Liver (tissue), 3 donors: ENCODE data around the gene ASXL2.

ENCODE experiments used
- ATF3 ChIP-seq: IDR thresholded peaks from 2 replicates; pipeline ENCODE4 v1.6.1; 2016; ENCODE audit warnings: antibody characterized with exemption
- CTCF ChIP-seq: fragments of 150-350 bp; IDR thresholded peaks from 2 replicates; pipeline ENCODE4 v1.5.1; 2017; ENCODE audit warnings: improper control_type of control experiment, low read depth, low read length; ENCODE audit not compliant: missing input control
- GABPA ChIP-seq, 2 donors: IDR thresholded peaks in 1 of 2; conservative IDR thresholded peaks in 1 of 2; 2 replicates each; pipeline ENCODE4 v1.6.1; 2016; ENCODE audit warnings: antibody characterized with exemption in 2 of 2, mild to moderate bottlenecking in 1 of 2, moderate library complexity in 1 of 2
- MAX ChIP-seq: IDR thresholded peaks from 2 replicates; pipeline ENCODE4 v1.6.1; 2016; ENCODE audit warnings: antibody characterized with exemption
- RAD21 ChIP-seq, 2 donors: IDR thresholded peaks; 2 replicates each; pipeline ENCODE4 v1.6.1; 2016; ENCODE audit warnings: antibody characterized with exemption in 2 of 2, mild to moderate bottlenecking in 2 of 2
- SP1 ChIP-seq: IDR thresholded peaks from 2 replicates; pipeline ENCODE4 v1.6.1; 2018; ENCODE audit warnings: antibody characterized with exemption, mild to moderate bottlenecking
- TAF1 ChIP-seq: conservative IDR thresholded peaks from 2 replicates; pipeline ENCODE4 v1.6.1; 2016; ENCODE audit warnings: antibody characterized with exemption, mild to moderate bottlenecking
- ZBTB33 ChIP-seq: IDR thresholded peaks from 2 replicates; pipeline ENCODE4 v1.6.1; 2016; ENCODE audit warnings: antibody characterized with exemption
- donor health status: healthy.
- donor health status: healthy.

- TF ChIP-seq CTCF (no peak), TAF1 (no peak), GABPA (IDR thresholded peaks at IDR 0.05 in 1 of 2, conservative IDR thresholded peaks at IDR 0.05 in 1 of 2) (no peak), MAX (no peak), ZBTB33 (no peak), ATF3 (no peak), RAD21 (IDR thresholded peaks at IDR 0.05) (no peak), SP1 (no peak)
Measured at GRCh38 chr2:25701801-25702200, 176.5 kb downstream of the ASXL2 start.
